DOHH2 (cell line): ENCODE data around the gene LRRFIP2.
A peak's percentile ranks its signal among the peaks of the same experiment; 100 is the strongest.

Experiments used
- H3F3A ChIP-seq: fragments of 200-600 bp; sonication (generic), shearing (Covaris generic); 2 replicates; pipeline ENCODE4 v1.6.0; 2016; ENCODE audit warnings: antibody characterized with exemption, mild to moderate bottlenecking; ENCODE audit not compliant: control insufficient read depth, insufficient read depth
- H3K27ac ChIP-seq: fragments of 200-600 bp; sonication (generic); 2 replicates; pipeline ENCODE4 v1.5.1; 2014; ENCODE audit warnings: low read depth, mild to moderate bottlenecking, low read length, moderate library complexity
- H3K27me3 ChIP-seq: fragments of 200-600 bp; sonication (generic); 2 replicates; pipeline ENCODE4 v1.6.1; 2014; ENCODE audit warnings: mild to moderate bottlenecking, low read length, mixed read lengths; ENCODE audit not compliant: control insufficient read depth
- H3K36me3 ChIP-seq: fragments of 200-600 bp; sonication (generic); 2 replicates; pipeline ENCODE4 v1.6.1; 2014; ENCODE audit warnings: mild to moderate bottlenecking, low read length, moderate library complexity, mixed read lengths; ENCODE audit not compliant: control insufficient read depth
- H3K4me1 ChIP-seq: fragments of 200-600 bp; sonication (generic); 2 replicates; pipeline ENCODE4 v1.6.1; 2014; ENCODE audit warnings: mild to moderate bottlenecking, low read length, mixed read lengths; ENCODE audit not compliant: control insufficient read depth
- H3K4me2 ChIP-seq: fragments of 200-600 bp; sonication (generic); 2 replicates; pipeline ENCODE4 v1.6.0; 2014; ENCODE audit warnings: mild to moderate bottlenecking, low read length, moderate library complexity
- H3K4me3 ChIP-seq: fragments of 200-600 bp; sonication (generic); 2 replicates; pipeline ENCODE4 v1.5.1; 2014; ENCODE audit warnings: mild to moderate bottlenecking, low read length, mixed read lengths
- H3K79me2 ChIP-seq: fragments of 200-600 bp; sonication (generic); 2 replicates; pipeline ENCODE4 v1.6.1; 2014; ENCODE audit warnings: mild to moderate bottlenecking, low read length, mixed read lengths; ENCODE audit not compliant: control insufficient read depth
- H3K9me2 ChIP-seq: fragments of 200-600 bp; sonication (generic); replicated peaks from 2 replicates; pipeline ENCODE4 v1.6.1; 2014; ENCODE audit warnings: mild to moderate bottlenecking, low read length, mixed read lengths; ENCODE audit not compliant: control insufficient read depth
- H3K9me3 ChIP-seq: fragments of 200-600 bp; sonication (generic); 2 replicates; pipeline ENCODE4 v1.6.1; 2014; ENCODE audit warnings: antibody characterized with exemption, low read length, mixed read lengths; ENCODE audit not compliant: control insufficient read depth, insufficient read depth
- H4K20me1 ChIP-seq: fragments of 200-600 bp; sonication (generic); 2 replicates; pipeline ENCODE4 v1.6.0; 2014; ENCODE audit warnings: low read depth, mild to moderate bottlenecking, antibody characterized with exemption, low read length, moderate library complexity; ENCODE audit not compliant: control insufficient read depth, insufficient read depth
- CTCF ChIP-seq: fragments of 200-600 bp; sonication (generic); IDR thresholded peaks from one replicate; pipeline ENCODE4 v1.5.1; 2014; ENCODE audit warnings: antibody characterized with exemption, mild to moderate bottlenecking, low read depth, low read length; ENCODE audit not compliant: poor library complexity, severe bottlenecking
- EZH2phosphoT487 ChIP-seq: fragments of 200-600 bp; sonication (generic); IDR thresholded peaks from 2 replicates; pipeline ENCODE4 v1.6.1; 2017; ENCODE audit warnings: borderline replicate concordance, mild to moderate bottlenecking, antibody characterized with exemption, low read length, moderate library complexity, mixed read lengths

The LRRFIP2 gene

DNA sequence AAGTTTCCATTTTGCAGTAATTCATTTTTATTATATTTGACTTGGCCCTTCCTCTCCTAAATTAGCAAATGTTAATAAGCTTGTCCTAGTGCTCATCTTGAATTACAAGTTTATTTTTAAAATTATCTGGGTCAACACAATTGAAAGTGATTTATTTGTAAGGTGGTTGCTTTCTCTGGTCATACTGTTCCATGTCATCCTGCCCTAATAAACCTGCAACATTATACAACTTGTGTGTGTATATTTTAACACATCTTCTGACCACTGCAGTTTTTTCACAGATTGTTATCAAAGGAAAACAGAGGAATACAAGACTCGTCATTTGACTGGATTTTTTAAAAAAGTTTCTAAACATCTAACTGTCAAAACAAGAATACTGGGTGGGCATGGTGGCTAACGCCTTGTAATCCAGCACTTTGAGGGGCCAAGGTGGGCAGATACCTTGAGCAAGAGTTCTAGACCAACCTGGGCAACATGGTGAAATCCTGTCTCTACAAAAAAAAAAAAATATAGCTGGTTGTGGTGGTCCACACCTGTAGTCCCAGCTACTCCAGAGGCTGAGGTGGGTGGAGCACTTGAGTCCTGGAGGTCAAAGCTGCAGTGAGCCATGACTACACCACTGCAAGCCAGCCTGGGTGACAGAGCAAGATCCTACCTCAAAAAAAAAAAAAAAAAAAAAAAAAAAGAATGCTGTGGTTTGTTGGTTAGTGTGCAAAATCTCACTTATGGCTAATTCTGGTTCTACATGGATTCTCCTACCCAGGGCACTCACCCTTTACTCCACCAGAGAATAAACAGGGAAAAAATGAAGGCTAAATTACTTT, 5.0 kb upstream of the LRRFIP2 start:
- no peak for TF ChIP-seq EZH2phosphoT487
- no peak for TF ChIP-seq CTCF
- no peaks in the 10 kb centered on the region for H3K27me3 ChIP-seq
- peaks cover 43% of the 10 kb centered on the region for H3K79me2 ChIP-seq
- peaks cover 2% of the 10 kb centered on the region; the same call in 1 of the 2 replicates for H4K20me1 ChIP-seq
- H3F3A ChIP-seq: no peaks in the 10 kb centered on the region
- no peak overlapping the region for H3K4me2 ChIP-seq
- H3K9me2 ChIP-seq: no peaks in the 10 kb centered on the region
- peaks cover 41% of the 10 kb centered on the region for H3K4me1 ChIP-seq
- no peak overlapping the region for H3K4me3 ChIP-seq
- peaks cover 11% of the 10 kb centered on the region for H3K36me3 ChIP-seq
- no peak overlapping the region for H3K27ac ChIP-seq
- H3K9me3 ChIP-seq: no peaks in the 10 kb centered on the region

DNA sequence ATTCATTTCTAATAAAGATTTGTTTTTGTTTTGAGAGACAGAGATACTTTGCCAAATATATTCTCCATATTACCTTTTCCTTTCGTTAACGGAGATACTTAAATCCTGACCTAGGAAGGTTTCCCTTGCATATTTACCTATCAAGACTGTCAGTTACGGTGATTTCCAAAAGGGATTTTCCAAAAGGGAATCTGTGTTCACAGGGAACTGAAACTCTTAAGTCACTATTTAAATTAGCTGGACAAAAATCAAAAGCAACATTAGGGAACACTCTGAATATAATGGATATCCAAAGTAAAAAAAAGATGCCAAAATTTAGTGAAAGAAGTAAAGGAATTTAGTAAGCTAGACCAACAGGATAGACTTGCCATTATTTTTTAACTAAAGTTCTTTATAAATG, 576 bp downstream of the LRRFIP2 start:
- Histone ChIP-seq H3K9me3 (no peaks in the 10 kb centered on the region), H3K9me2 (no peaks in the 10 kb centered on the region), H3K4me2 (peak overlapping the region; percentile 95), H3K36me3 (peaks cover 29% of the 10 kb centered on the region), H3K4me3 (no peak overlapping the region), H4K20me1 (peaks cover 13% of the 10 kb centered on the region; the same call in 1 of the 2 replicates), H3F3A (no peaks in the 10 kb centered on the region), H3K4me1 (peaks cover 34% of the 10 kb centered on the region), H3K79me2 (peaks cover 54% of the 10 kb centered on the region), H3K27me3 (no peaks in the 10 kb centered on the region), H3K27ac (no peak overlapping the region)
- TF ChIP-seq CTCF: no peak
- no peak for TF ChIP-seq EZH2phosphoT487

DNA sequence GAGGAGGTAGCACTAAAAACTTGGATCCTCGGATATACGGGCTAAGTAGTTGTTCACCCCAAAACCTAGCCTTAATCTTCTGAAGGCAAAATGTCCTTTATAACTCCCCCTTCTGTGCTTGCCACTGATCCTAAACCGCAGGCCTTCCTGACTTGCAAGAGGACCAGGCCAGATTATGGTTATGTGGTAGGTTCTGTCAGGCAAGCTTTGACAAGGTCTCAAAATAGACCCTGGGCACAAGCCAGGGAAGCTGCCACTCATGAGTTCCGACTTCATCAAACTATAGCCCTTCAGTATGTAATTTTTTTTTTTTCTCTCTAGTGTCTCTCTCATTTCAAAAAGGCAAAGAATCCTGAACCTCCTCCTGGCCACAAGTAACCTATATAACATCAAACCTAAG, 3.2 kb downstream of the LRRFIP2 start:
- Histone ChIP-seq H3K4me1 (peaks cover 17% of the 10 kb centered on the region), H3K4me2 (no peak overlapping the region), H3K36me3 (peaks cover 26% of the 10 kb centered on the region), H3K27ac (no peak overlapping the region), H3F3A (no peaks in the 10 kb centered on the region), H3K9me3 (no peaks in the 10 kb centered on the region), H4K20me1 (peaks cover 13% of the 10 kb centered on the region; the same call in 1 of the 2 replicates), H3K27me3 (no peaks in the 10 kb centered on the region), H3K4me3 (no peak overlapping the region), H3K9me2 (no peaks in the 10 kb centered on the region), H3K79me2 (peaks cover 35% of the 10 kb centered on the region)
- no peak for TF ChIP-seq EZH2phosphoT487
- TF ChIP-seq CTCF: no peak
